CD1c-positive myeloid dendritic cell (primary cell): Measurements from ENCODE around the gene ERCC4.

Source experiments
- DNase-seq: peaks from one replicate; pipeline ENCODE4 v3.0.0-alpha.2; 2016; ENCODE audit errors: extremely low spot score

The ERCC4 gene

GRCh38 chr16:13911306-13911705, 8.6 kb upstream of the ERCC4 start:
- no peak for DNase-seq

GRCh38 chr16:13911871-13912270, 8.1 kb upstream of the ERCC4 start:
- DNase-seq: no peak

- no peak for DNase-seq
Observed at GRCh38 chr16:13912891-13913290, 7.1 kb upstream of the ERCC4 start.

- no peak for DNase-seq
Observed at GRCh38 chr16:13913374-13914292, 6.3 kb upstream of the ERCC4 start.

GRCh38 chr16:13915033-13915635, 4.8 kb upstream of the ERCC4 start:
- DNase-seq: no peak

GRCh38 chr16:13919330-13919682, 648 bp upstream of the ERCC4 start:
- peak; percentile 38 for DNase-seq

GRCh38 chr16:13920510-13920818, 510 bp downstream of the ERCC4 start:
- DNase-seq: no peak

GRCh38 chr16:13921328-13921727, 1.4 kb downstream of the ERCC4 start:
- no peak for DNase-seq

GRCh38 chr16:13923703-13924298, 3.8 kb downstream of the ERCC4 start:
- peak; percentile 80 for DNase-seq

GRCh38 chr16:13926464-13926863, 6.5 kb downstream of the ERCC4 start:
- DNase-seq: no peak

- DNase-seq: peak; percentile 48
Observed at GRCh38 chr16:13926891-13927290, 6.9 kb downstream of the ERCC4 start.

- DNase-seq: no peak
Observed at GRCh38 chr16:13928646-13929045, 8.7 kb downstream of the ERCC4 start.

GRCh38 chr16:13931845-13932244, 11.9 kb downstream of the ERCC4 start:
- no peak for DNase-seq

GRCh38 chr16:13935408-13935807, 15.5 kb downstream of the ERCC4 start:
- DNase-seq: no peak

- DNase-seq: no peak
Observed at GRCh38 chr16:13936155-13936554, 16.2 kb downstream of the ERCC4 start.

- no peak for DNase-seq
Observed at GRCh38 chr16:13936596-13937081, 16.7 kb downstream of the ERCC4 start.

- DNase-seq: no peak
Observed at GRCh38 chr16:13937411-13937810, 17.5 kb downstream of the ERCC4 start.

- no peak for DNase-seq
Observed at GRCh38 chr16:13938480-13938879, 18.5 kb downstream of the ERCC4 start.

- DNase-seq: no peak
Observed at GRCh38 chr16:13939821-13940220, 19.9 kb downstream of the ERCC4 start.

GRCh38 chr16:13940397-13940933, 20.5 kb downstream of the ERCC4 start:
- no peak for DNase-seq

GRCh38 chr16:13944816-13945215, 24.9 kb downstream of the ERCC4 start:
- DNase-seq: no peak

GRCh38 chr16:13945744-13946485, 26.0 kb downstream of the ERCC4 start:
- no peak for DNase-seq
